CD4-positive, alpha-beta T cell treated with Interleukin-17A for 4 hours (primary cell): ENCODE measurements around the gene FBXW5.

Experiments
- DNase-seq: peaks from one replicate; pipeline ENCODE4 v3.0.0-alpha.2; 2020; ENCODE audit warnings: mixed read lengths

The FBXW5 gene

DNA sequence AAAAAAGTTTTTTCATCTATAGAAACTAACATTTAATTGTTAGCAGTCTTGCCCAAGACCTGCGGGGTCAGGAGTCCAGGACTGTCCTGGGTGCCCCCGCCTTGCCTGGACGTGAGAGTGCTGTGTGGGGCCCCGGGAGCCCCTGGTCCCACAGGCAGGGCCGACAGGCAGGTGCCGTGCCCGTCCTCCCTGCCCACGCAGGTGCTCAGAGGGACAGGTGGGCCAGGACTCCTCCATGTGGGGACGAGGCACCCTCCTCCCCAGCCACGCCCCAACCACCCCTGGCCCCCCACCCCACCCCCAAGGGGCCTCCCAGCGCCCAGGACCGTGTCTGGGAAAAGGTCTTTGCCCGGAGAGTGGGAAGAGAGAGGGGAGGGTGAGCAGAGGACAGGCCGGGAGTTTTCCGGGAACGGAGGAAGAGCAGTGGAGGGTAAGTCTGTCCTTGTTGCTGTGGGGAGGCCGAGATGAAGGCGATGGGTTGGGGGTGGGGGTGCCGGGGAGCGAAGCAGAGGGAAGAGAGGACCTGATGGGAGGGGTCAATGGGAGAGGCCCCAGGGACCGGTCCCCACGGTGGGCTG, 4.8 kb upstream of the FBXW5 start:
- no peak for DNase-seq

DNA sequence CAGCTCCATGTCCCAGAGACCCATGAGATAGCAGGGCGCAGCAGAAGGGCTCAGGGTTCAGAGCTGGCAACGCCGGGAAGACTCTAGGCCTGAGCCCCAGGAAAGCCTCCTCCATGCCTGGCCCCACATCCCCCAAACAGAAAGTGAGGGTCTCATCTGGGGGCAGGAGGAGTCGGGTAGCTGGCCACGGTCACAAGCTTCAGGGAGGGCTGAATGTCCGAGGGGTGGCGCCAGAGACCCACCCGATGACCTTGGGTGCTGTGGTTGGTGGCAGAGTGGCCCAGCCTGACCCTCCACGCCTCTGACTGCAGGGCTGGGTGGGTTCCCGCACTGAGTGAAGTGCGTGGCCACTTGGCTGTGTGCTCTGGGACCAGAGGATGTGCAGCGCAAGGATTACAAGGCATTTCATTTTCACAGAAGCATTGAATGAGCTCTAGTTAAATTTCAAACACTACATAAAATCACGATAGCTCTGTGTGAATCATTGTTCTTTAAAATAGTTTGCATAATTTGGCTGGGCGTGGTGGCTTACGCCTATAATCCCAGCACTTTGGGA, 3.5 kb upstream of the FBXW5 start:
- DNase-seq = peak; percentile 36

- DNase-seq = no peak
Measured at GRCh38 chr9:136947028-136947891, 2.7 kb upstream of the FBXW5 start.

GRCh38 chr9:136946228-136947027, 1.9 kb upstream of the FBXW5 start:
- DNase-seq = no peak

- no peak for DNase-seq
Measured at GRCh38 chr9:136945333-136946227, 1.0 kb upstream of the FBXW5 start.

DNA sequence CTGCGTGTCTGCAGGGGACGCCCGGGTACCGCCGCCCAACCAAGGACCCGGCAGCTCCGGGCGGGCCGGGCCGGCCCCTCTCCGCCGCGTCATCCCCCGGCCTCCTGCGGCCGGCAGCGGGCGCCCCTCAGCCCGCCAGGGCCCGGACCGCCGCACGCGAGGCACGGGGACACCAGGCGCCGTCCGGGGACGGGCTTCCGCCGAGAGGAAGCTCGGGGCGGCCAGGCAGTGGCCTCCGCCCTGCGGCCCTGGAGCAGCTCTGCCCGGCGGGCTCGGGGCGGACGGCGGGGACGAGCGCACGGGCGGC, 373 bp downstream of the FBXW5 start:
- DNase-seq = no peak

- DNase-seq = peak; percentile 38
Measured at GRCh38 chr9:136943291-136944211, 987 bp downstream of the FBXW5 start.

- no peak for DNase-seq
Measured at GRCh38 chr9:136942881-136943230, 1.7 kb downstream of the FBXW5 start.

DNA sequence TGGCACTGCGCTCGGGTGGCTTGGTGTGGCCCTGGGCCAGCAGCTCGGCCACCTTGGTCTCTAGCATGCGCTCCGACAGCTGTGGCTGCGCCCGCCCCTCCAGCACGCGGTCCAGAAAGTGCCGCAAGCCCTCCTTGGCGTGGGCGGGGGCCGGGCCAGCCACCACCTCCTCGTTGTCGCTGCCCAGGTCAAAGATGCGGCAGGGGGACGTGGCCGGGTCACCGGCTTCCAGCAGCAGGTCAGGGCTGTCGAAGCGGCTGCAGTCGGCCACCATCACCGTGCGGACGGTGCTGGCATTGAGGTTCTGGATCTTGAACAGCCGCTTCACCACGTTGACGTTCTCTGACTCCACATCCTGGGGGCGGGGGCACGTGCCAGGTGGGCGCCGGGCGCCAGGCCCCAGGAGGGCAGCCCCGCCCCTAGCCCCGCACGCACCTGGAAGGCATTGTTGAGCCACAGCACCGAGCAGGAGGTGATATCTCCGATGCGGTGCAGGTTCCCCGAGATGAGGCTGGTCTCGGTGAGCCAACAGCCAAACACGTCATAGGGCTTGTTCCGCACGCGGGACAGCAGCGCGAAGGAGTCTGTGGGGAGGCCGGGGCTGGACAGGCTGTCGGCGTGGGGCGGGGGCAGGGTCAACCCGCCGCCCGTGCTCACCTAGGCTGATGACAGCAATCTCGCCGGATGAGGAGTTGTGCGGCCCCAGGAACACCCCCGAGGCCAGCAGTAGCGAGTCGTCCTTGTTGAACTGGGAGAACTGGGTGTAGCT, 2.2 kb downstream of the FBXW5 start:
- no peak for DNase-seq

- DNase-seq = no peak
Measured at GRCh38 chr9:136941231-136942111, 3.1 kb downstream of the FBXW5 start.

- DNase-seq = no peak
Measured at GRCh38 chr9:136940526-136941230, 3.9 kb downstream of the FBXW5 start.

DNA sequence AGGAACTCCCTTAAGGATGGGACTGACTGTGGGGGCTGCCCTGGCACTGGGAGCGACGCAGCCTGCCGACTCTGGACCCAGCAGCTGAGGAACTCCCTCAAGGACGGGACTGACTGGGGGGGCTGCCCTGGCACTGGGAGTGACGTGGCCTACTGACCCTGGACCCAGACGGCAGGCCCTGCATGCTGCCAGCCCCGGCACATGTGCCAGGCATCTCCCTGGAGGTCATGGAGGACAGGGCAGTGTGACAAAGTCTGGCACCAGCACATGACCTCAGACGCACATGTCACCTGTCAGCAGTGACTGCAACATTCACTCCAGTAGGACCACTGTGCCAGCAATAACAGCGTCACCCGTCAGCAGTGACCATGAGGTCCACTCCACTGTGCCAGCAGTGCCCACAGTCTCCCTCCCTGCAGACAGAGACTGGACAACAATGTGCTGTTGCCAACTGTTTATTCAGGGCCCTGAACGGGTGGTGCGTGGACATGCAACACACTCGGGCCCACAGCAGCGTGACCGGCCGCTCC, 4.5 kb downstream of the FBXW5 start:
- no peak for DNase-seq

GRCh38 chr9:136939431-136939995, 5.0 kb downstream of the FBXW5 start:
- no peak for DNase-seq

DNA sequence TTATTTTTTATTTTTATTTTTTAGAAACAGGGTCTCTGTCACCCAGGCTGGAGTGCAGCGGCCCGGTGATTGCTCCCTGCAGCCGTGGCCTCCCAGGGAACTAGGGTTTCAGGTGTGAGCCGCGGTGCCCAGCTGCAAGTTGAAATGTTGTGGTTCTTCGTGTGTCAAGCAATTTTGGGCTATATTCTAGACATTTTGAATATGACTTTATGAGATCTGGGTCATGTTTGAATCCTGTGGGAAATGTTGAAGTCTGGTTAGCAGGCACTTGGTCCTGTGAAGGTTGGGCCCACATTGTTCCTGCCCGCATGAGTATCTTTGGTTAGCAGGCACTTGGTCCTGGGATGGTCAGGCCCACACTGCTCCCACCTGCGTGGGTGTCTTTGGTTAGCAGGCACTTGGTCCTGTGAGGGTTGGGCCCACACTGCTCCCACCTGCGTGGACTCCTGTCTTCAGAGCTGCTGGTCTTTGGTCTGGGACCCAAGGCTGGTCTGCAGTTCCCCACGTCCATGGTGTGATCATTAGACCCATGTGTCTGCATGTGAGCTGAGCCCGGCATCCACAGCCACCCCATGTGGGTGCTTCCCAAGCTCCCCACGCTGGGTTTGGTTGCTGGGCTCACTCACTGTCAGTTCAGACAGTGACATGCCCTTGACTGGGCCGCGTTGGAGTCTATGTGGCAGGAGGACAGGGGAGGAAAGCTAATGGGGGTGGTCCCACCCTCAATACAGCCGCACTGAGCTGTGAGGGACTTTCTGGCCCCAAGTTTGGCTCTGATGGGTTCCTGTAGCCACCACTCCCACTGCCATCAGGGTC, 7.1 kb downstream of the FBXW5 start:
- DNase-seq = no peak

DNA sequence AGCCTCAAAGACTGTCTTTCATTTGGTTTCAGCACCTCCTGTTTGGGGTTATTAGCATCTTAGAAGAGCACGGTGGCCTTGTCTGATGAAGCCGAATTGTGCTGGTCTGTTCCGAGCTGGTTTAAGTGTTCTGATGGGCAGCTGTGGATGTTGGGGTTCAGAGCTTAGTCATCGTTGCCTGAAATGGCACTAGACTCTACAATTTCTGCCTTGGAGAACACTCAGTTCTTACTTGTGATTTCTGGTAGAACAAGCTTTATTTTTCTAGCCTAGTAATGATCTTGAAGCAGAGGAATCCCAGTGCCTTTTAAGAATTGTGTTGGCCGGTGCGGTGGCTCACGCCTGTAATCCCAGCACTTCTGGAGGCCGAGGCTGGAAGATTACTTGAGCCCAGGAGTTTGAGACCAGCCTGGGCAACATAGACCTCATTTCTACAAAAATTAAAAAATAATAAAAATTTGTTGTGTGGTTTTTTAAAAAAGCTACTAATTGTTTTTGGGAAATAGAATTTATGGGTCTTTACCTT, 7.8 kb downstream of the FBXW5 start:
- DNase-seq = no peak

- no peak for DNase-seq
Measured at GRCh38 chr9:136935651-136936050, 8.9 kb downstream of the FBXW5 start.

DNA sequence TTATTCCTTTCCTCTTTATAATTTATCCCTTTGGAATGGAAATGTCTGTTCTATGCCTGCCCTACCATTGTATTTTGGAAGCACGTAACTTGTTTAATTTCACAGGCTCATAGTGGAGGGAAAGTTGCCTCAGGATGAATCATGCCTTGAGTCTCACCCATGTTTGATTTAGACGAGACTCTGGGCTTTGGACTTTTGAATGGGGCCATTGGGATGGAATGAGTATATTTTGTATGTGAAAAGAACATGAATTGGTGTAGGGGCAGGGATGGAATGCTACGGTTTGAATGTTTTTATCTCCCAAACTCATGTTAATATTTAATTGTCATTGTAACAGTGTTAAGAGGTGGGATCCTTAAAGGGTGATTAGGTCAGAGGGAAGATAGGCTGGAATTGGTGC, 10.3 kb downstream of the FBXW5 start:
- DNase-seq = no peak
